Measurements from ENCODE around the gene RGMB. TPM values are rescaled to one million over a fixed set of nuclear protein-coding genes. Genes with fewer than 3 reads are reported as not detected.
A peak's percentile ranks its signal among the peaks of the same experiment; 100 is the strongest.
"Not testable (repeated sequence)": the region's sequence is repeated elsewhere in the genome, so short reads cannot be mapped to it uniquely, and the experiment has no call there.

Gene RGMB
- total RNA-seq, 1 donor from 2014 or later: 116 TPM

DNA sequence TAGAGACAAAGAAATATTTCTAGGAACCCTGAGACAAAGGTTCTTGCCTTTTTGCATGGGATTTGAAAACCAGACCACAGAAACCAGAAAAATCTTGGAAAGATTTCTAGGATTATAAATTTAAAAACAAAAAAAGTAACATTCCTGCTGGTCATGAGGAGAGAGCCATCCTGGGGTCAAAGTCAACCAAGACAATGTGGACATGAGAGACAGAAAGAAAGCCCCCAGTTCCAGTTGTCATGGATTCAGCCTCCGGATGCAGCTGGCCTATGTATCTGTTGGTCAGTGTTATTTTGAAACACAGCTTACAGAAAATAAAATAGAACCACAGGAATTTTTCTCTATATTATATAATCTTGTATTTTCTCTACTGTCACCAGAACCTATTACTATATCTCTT lies 24.4 kb upstream of the RGMB start:
- H3K27me3 Mint-ChIP-seq (ENCODE audit: unreplicated experiment): no peaks in the 10 kb centered on the region
- peaks cover 6% of the 10 kb centered on the region for H3K4me1 Mint-ChIP-seq (ENCODE audit: unreplicated experiment)
- H3K36me3 Mint-ChIP-seq (ENCODE audit: unreplicated experiment): peaks cover 5% of the 10 kb centered on the region
- no peak overlapping the region for H3K27ac Mint-ChIP-seq (ENCODE audit: unreplicated experiment)
- no peak overlapping the region for H3K4me3 Mint-ChIP-seq (ENCODE audit: unreplicated experiment)
- H3K9me3 Mint-ChIP-seq (ENCODE audit: unreplicated experiment): no peaks in the 10 kb centered on the region
- TF ChIP-seq, protein P1, sequence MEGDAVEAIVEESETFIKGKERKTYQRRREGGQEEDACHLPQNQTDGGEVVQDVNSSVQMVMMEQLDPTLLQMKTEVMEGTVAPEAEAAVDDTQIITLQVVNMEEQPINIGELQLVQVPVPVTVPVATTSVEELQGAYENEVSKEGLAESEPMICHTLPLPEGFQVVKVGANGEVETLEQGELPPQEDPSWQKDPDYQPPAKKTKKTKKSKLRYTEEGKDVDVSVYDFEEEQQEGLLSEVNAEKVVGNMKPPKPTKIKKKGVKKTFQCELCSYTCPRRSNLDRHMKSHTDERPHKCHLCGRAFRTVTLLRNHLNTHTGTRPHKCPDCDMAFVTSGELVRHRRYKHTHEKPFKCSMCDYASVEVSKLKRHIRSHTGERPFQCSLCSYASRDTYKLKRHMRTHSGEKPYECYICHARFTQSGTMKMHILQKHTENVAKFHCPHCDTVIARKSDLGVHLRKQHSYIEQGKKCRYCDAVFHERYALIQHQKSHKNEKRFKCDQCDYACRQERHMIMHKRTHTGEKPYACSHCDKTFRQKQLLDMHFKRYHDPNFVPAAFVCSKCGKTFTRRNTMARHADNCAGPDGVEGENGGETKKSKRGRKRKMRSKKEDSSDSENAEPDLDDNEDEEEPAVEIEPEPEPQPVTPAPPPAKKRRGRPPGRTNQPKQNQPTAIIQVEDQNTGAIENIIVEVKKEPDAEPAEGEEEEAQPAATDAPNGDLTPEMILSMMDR (IDR thresholded peaks at IDR 0.05): no peak
- DNase-seq (ENCODE audit: extremely low spot score, unreplicated experiment): no peak

DNA sequence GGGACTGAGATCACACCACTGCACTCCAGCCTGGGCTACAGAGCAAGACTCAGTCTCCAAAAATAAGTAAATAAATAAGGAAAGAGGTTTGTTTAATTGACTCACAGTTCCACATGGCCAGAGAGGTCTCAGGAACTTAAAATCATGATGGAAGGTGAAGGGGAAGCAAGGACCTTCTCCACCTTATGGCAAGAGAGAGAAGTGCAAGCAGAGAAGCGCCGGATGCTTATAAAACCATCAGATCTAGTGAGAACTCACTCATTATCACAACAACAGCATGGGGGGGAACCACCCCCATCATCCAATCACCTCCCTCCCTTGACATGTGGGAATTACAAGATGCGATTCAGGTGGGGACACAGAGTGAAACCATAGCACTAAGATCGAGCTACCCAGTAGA lies 22.8 kb upstream of the RGMB start:
- DNase-seq (ENCODE audit: extremely low spot score, unreplicated experiment): no peak
- Mint-ChIP-seq H3K4me1 (ENCODE audit: unreplicated experiment) (peaks cover 22% of the 10 kb centered on the region), H3K4me3 (ENCODE audit: unreplicated experiment) (no peak overlapping the region), H3K36me3 (ENCODE audit: unreplicated experiment) (peaks cover 3% of the 10 kb centered on the region), H3K9me3 (ENCODE audit: unreplicated experiment) (peaks cover under 1% of the 10 kb centered on the region), H3K27me3 (ENCODE audit: unreplicated experiment) (no peaks in the 10 kb centered on the region), H3K27ac (ENCODE audit: unreplicated experiment) (no peak overlapping the region)
- TF ChIP-seq, protein P1 (IDR thresholded peaks at IDR 0.05): peak; percentile 33

DNA sequence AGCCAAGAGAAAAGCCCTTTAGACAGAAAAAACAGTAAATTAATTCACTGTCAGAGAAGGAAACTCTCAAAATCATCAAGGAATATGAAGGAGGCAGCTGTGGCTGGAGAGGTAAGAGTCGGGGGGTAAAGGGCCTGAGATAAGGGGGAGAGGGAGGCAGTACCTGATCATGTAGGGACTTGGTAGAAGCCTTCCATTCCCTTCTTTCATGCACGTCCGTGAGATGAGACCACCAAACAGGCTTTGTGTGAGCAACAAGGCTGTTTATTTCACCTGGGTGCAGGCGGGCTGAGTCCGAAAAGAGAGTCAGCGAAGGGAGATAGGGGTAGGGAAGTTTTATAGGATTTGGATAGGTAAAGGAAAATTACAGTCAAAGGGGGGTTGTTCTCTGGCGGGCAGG lies 21.1 kb upstream of the RGMB start:
- H3K27ac Mint-ChIP-seq (ENCODE audit: unreplicated experiment); H3K9me3 Mint-ChIP-seq (ENCODE audit: unreplicated experiment); H3K27me3 Mint-ChIP-seq (ENCODE audit: unreplicated experiment); H3K36me3 Mint-ChIP-seq (ENCODE audit: unreplicated experiment); DNase-seq (ENCODE audit: extremely low spot score, unreplicated experiment); H3K4me3 Mint-ChIP-seq (ENCODE audit: unreplicated experiment): not testable (repeated sequence)
- H3K4me1 Mint-ChIP-seq (ENCODE audit: unreplicated experiment): peaks cover 25% of the 10 kb centered on the region

DNA sequence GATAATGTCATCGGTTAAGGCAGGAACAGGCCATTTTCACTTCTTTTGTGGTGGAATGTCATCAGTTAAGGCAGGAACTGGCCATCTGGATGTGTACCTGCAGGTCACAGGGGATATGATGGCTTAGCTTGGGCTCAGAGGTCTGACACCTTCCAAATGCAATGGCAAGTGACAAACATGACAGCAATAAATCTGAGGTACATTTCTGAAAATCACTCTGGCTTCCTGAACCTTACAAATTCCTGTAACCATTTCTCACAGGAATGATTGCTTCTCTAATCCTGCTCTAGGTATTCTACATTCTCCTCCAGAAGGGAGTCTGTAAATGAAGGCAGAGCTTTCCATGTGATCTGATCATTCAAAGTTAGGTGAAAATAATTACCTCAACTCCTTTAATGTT lies 20.7 kb upstream of the RGMB start:
- H3K4me3 Mint-ChIP-seq (ENCODE audit: unreplicated experiment); H3K27ac Mint-ChIP-seq (ENCODE audit: unreplicated experiment); DNase-seq (ENCODE audit: extremely low spot score, unreplicated experiment); H3K36me3 Mint-ChIP-seq (ENCODE audit: unreplicated experiment); H3K27me3 Mint-ChIP-seq (ENCODE audit: unreplicated experiment); H3K9me3 Mint-ChIP-seq (ENCODE audit: unreplicated experiment): not testable (repeated sequence)
- peaks cover 25% of the 10 kb centered on the region for H3K4me1 Mint-ChIP-seq (ENCODE audit: unreplicated experiment)

DNA sequence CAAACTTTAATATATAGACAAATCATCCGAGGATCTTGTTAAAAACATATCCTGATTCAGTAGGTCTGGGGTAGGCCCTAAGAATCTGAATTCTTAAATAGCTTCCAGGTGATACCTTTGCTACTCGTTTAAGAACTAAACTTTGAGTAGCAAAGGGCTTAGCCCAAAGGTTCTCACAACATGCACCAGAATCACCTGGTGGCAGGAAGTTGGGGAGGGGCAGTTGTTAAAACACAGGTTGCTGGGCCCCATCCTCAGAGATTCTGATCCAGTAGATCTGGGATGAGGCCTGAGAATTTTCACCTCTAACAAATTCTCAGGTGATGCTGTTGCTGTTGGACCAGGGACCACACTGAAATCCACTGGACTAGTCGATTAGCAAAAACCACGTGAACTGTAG lies 20.0 kb upstream of the RGMB start:
- no peaks in the 10 kb centered on the region for H3K36me3 Mint-ChIP-seq (ENCODE audit: unreplicated experiment)
- no peak overlapping the region for H3K4me3 Mint-ChIP-seq (ENCODE audit: unreplicated experiment)
- H3K27me3 Mint-ChIP-seq (ENCODE audit: unreplicated experiment): no peaks in the 10 kb centered on the region
- peaks cover 25% of the 10 kb centered on the region for H3K4me1 Mint-ChIP-seq (ENCODE audit: unreplicated experiment)
- no peak overlapping the region for H3K27ac Mint-ChIP-seq (ENCODE audit: unreplicated experiment)
- H3K9me3 Mint-ChIP-seq (ENCODE audit: unreplicated experiment): peaks cover 6% of the 10 kb centered on the region
- DNase-seq (ENCODE audit: extremely low spot score, unreplicated experiment): no peak
- TF ChIP-seq, protein P1 (IDR thresholded peaks at IDR 0.05): no peak

DNA sequence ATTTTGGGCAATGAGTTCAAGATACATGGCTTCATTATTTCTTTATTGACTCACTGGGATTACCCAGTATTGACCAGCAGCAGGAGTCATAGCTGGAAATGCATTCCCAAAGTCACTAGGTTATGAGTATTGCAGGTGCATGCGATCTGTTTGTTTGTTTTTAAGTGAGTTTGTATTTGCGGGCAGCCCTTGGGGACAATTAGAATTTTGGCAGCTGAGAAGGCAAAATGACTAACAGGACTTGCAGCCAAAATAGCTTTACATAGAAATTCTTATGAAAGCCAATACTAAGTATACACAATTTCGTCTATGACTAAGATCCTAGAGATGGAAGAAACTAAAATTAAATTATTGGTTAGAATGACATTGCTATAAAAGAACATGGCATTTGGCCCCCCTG lies 18.1 kb upstream of the RGMB start:
- H3K4me1 Mint-ChIP-seq (ENCODE audit: unreplicated experiment): peaks cover 25% of the 10 kb centered on the region
- TF ChIP-seq, protein P1 (IDR thresholded peaks at IDR 0.05): no peak
- H3K9me3 Mint-ChIP-seq (ENCODE audit: unreplicated experiment): peaks cover 6% of the 10 kb centered on the region
- H3K4me3 Mint-ChIP-seq (ENCODE audit: unreplicated experiment): no peak overlapping the region
- H3K36me3 Mint-ChIP-seq (ENCODE audit: unreplicated experiment): no peaks in the 10 kb centered on the region
- no peaks in the 10 kb centered on the region for H3K27me3 Mint-ChIP-seq (ENCODE audit: unreplicated experiment)
- DNase-seq (ENCODE audit: extremely low spot score, unreplicated experiment): no peak
- peak overlapping the region; percentile 63 for H3K27ac Mint-ChIP-seq (ENCODE audit: unreplicated experiment)
